B cell (primary cell): ENCODE results near the gene PLEKHG3. TPM values are rescaled to one million over a fixed set of nuclear protein-coding genes. Genes with fewer than 3 reads are reported as not detected.

Experiments used
- ATAC-seq: fragments of 200-7000 bp; cut with Tn5 transposase; one replicate; pipeline ENCODE4 v1.10.0; 2021; ENCODE audit warnings: low read depth, mild to moderate bottlenecking, moderate number of reproducible peaks, moderate library complexity
- CTCF ChIA-PET: fragments of 350-600 bp; sonication (Branson Sonifier 250); formaldehyde crosslinking; loops from one replicate; lab custom pipeline; 2021; ENCODE audit warnings: antibody characterized with exemption, inconsistent platforms; lab: Charles Lee
- POLR2A ChIA-PET: fragments of 350-600 bp; sonication (Branson Sonifier 250); formaldehyde crosslinking; loops from one replicate; lab custom pipeline; 2021; ENCODE audit warnings: antibody characterized with exemption; lab: Charles Lee
- DNase-seq: peaks from one replicate; pipeline ENCODE4 v3.0.0; 2013
- H2AFZ ChIP-seq: 2 replicates; pipeline ENCODE4 v1.6.1; 2012; ENCODE audit warnings: mild to moderate bottlenecking, low read depth, low read length; ENCODE audit not compliant: insufficient read depth, poor library complexity, severe bottlenecking
- H3K27ac ChIP-seq, 2 donors: 1 replicate in 1 of 2; 2 replicates in 1 of 2; pipeline ENCODE4 v1.5.1; 2012 to 2013; ENCODE audit warnings: low read length in 2 of 2, mild to moderate bottlenecking in 2 of 2, moderate library complexity in 1 of 2
- H3K27me3 ChIP-seq, 4 experiments: fragments of 200-600 bp in 1 of 4; sonication (generic) in 1 of 4; replicated peaks in 1 of 4; 1 replicate in 2 of 4; 2 replicates in 2 of 4; pipeline versions ENCODE4 v1.6.1 to v1.7.0; 2013 to 2016; ENCODE audit warnings: low read length in 3 of 4, mild to moderate bottlenecking in 2 of 4, mixed read lengths in 1 of 4, moderate library complexity in 1 of 4; ENCODE audit not compliant: insufficient read depth in 4 of 4, control insufficient read depth in 3 of 4; ENCODE audit errors: control extremely low read depth in 1 of 4
- H3K36me3 ChIP-seq, 2 experiments: replicated peaks in 1 of 2; 1 replicate in 1 of 2; 2 replicates in 1 of 2; pipeline versions ENCODE4 v1.6.1 to v1.7.1; 2013; ENCODE audit warnings: low read length in 1 of 2; ENCODE audit not compliant: insufficient read depth in 2 of 2, control insufficient read depth in 1 of 2; ENCODE audit errors: control extremely low read depth in 1 of 2, extremely low read depth in 1 of 2
- H3K4me1 ChIP-seq, 2 donors: fragments of 200-600 bp in 1 of 2; sonication (generic) in 1 of 2; 1 replicate in 1 of 2; 2 replicates in 1 of 2; pipeline versions ENCODE4 v1.5.1 to v1.6.1; 2013 to 2017; ENCODE audit warnings: low read length in 2 of 2; ENCODE audit not compliant: control insufficient read depth in 2 of 2, insufficient read depth in 2 of 2
- H3K4me2 ChIP-seq: replicated peaks from 2 replicates; pipeline ENCODE3; 2012; ENCODE audit warnings: mild to moderate bottlenecking, low read depth, low read length; ENCODE audit not compliant: poor library complexity, severe bottlenecking
- H3K4me3 ChIP-seq, 5 experiments: fragments of 200-600 bp in 1 of 5; sonication (generic) in 1 of 5; 1 replicate in 3 of 5; 2 replicates in 2 of 5; pipeline versions ENCODE4 v1.5.1 to v1.7.0; 2011 to 2016; ENCODE audit warnings: low read length in 4 of 5, mild to moderate bottlenecking in 4 of 5, low read depth in 2 of 5, control low read depth in 1 of 5, moderate library complexity in 1 of 5; ENCODE audit not compliant: insufficient read depth in 1 of 5; ENCODE audit errors: control extremely low read depth in 1 of 5, extremely low read depth in 1 of 5
- H3K79me2 ChIP-seq: fragments of 200-600 bp; sonication (generic); one replicate; pipeline ENCODE4 v1.6.0; 2016; ENCODE audit warnings: low read length; ENCODE audit not compliant: control insufficient read depth, insufficient read depth
- H3K9ac ChIP-seq: fragments of 200-600 bp; sonication (generic); 2 replicates; pipeline ENCODE4 v1.6.1; 2017; ENCODE audit warnings: mild to moderate bottlenecking, low read length, moderate library complexity
- H3K9me3 ChIP-seq, 3 donors: one replicate each; pipeline versions ENCODE4 v1.6.1 to v1.7.1; 2013; ENCODE audit warnings: low read length in 2 of 3; ENCODE audit not compliant: control insufficient read depth in 2 of 3, insufficient read depth in 1 of 3; ENCODE audit errors: control extremely low read depth in 1 of 3
- H4K20me1 ChIP-seq: 2 replicates; pipeline ENCODE4 v1.6.0; 2012; ENCODE audit warnings: mild to moderate bottlenecking, low read length; ENCODE audit not compliant: insufficient read depth, control insufficient read depth, poor library complexity, severe bottlenecking
- H3K27ac Mint-ChIP-seq: one replicate; pipeline ENCODE4 v1.8.0; 2021; ENCODE audit warnings: mixed read lengths
- H3K27me3 Mint-ChIP-seq: one replicate; pipeline ENCODE4 v1.8.0; 2021; ENCODE audit warnings: mixed read lengths
- H3K4me1 Mint-ChIP-seq: one replicate; pipeline ENCODE4 v1.8.0; 2021; ENCODE audit warnings: mixed read lengths
- H3K4me3 Mint-ChIP-seq: one replicate; pipeline ENCODE4 v1.8.0; 2021; ENCODE audit warnings: mixed read lengths
- H3K9me3 Mint-ChIP-seq: one replicate; pipeline ENCODE4 v1.8.0; 2022; ENCODE audit warnings: mixed read lengths; ENCODE audit not compliant: insufficient read depth
- EZH2 ChIP-seq: IDR thresholded peaks from 2 replicates; pipeline ENCODE4 v1.6.1; 2012; ENCODE audit warnings: borderline replicate concordance, low read depth, mild to moderate bottlenecking, moderate library complexity, low read length; ENCODE audit not compliant: insufficient read depth, poor library complexity, severe bottlenecking
- WGBS: methylation state at CpG from one replicate; pipeline ENCODE4 v1.1.5; 2013; ENCODE audit warnings: missing lambda C conversion rate; ENCODE audit not compliant: insufficient coverage; 5-methylcytosine and 5-hydroxymethylcytosine counted together
- intact Hi-C: fragments of 100-400 bp; cut with micrococcal nuclease; formaldehyde crosslinking; loops from one replicate; pipeline ENCODE4 v1.10.0; 2022
- polyA plus RNA-seq: library from polyadenylated mRNA; depleted of rRNA; stranded (reverse); fragments of >200 nt; gene quantifications from 2 replicates; pipeline ENCODE4 v1.2.3, GENCODE V29; 2012
- total RNA-seq, 2 donors: library from RNA; stranded (reverse); fragments of 120-200 nt in 1 of 2; gene quantifications; 1 replicate in 1 of 2; 2 replicates in 1 of 2; pipeline versions ENCODE4 v1.2.3 to v1.2.4, GENCODE V29; 2013 to 2022
- TF ChIP-seq, protein P1 (sequence below): fragments of 200-600 bp; IDR thresholded peaks from one replicate; pipeline ENCODE4 v1.8.0; 2022; ENCODE audit warnings: antibody characterized with exemption, mild to moderate bottlenecking

The PLEKHG3 gene
- total and polyA plus RNA-seq, 2 donors (not counting 1 experiment from before 2014, with no cell fraction given): 0.12 to 0.25 TPM

DNA sequence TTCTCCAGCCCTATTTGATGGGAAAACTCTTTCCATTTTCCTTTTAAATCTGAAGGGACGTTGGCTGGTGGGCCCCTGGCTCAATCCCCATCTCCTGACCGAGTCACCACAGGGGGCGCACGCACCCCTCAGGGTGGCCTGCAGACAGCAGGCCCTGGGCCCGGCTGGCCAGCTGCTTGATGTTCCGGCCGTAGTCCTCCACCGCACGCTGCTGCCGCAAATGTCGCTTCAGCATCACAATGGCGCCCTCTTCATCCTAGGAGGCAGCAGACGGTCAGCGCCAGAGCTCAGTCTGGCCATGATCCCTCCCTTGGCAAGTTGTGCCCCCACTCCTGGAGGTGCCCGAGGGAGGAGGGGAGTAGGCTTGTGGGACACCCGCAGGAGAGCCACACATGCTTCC, 70.0 kb downstream of the PLEKHG3 start:
- H3K4me3 Mint-ChIP-seq: no peak overlapping the region

GRCh38 chr14:64775081-64775777, 71.0 kb downstream of the PLEKHG3 start:
- H3K27me3 ChIP-seq: no peaks in the 10 kb centered on the region
- no peak overlapping the region for H2AFZ ChIP-seq
- no peak overlapping the region for H3K27ac ChIP-seq
- H3K36me3 ChIP-seq: no peaks in the 10 kb centered on the region
- no peaks in the 10 kb centered on the region for H3K4me1 ChIP-seq
- 88% methylated on average over 25 of the region's 25 CpGs for WGBS
- H3K4me3 ChIP-seq: no peak overlapping the region
- ChIA-PET POLR2A (no interaction called here), CTCF (interaction anchor here (0.7 to 1.6 kb wide), 2 partner anchors 10 to 13 kb away, joined by 3 to 4 read pairs; no protein-coding TSS in a partner anchor)
- ATAC-seq: no peak
- no peak overlapping the region for H3K9ac ChIP-seq
- no peaks in the 10 kb centered on the region for H3K79me2 ChIP-seq
- H3K4me2 ChIP-seq: no peak overlapping the region
- Mint-ChIP-seq H3K9me3 (no peaks in the 10 kb centered on the region), H3K27me3 (no peaks in the 10 kb centered on the region), H3K4me1 (no peaks in the 10 kb centered on the region), H3K4me3 (no peak overlapping the region), H3K27ac (no peak overlapping the region)
- intact Hi-C loops: no loop called here
- H3K9me3 ChIP-seq: no peaks in the 10 kb centered on the region
- TF ChIP-seq EZH2: no peak
- TF ChIP-seq, protein P1, sequence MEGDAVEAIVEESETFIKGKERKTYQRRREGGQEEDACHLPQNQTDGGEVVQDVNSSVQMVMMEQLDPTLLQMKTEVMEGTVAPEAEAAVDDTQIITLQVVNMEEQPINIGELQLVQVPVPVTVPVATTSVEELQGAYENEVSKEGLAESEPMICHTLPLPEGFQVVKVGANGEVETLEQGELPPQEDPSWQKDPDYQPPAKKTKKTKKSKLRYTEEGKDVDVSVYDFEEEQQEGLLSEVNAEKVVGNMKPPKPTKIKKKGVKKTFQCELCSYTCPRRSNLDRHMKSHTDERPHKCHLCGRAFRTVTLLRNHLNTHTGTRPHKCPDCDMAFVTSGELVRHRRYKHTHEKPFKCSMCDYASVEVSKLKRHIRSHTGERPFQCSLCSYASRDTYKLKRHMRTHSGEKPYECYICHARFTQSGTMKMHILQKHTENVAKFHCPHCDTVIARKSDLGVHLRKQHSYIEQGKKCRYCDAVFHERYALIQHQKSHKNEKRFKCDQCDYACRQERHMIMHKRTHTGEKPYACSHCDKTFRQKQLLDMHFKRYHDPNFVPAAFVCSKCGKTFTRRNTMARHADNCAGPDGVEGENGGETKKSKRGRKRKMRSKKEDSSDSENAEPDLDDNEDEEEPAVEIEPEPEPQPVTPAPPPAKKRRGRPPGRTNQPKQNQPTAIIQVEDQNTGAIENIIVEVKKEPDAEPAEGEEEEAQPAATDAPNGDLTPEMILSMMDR: no peak
- DNase-seq: no peak
- no peaks in the 10 kb centered on the region for H4K20me1 ChIP-seq

More for the DNA sequence above, 70.0 kb downstream of the PLEKHG3 start:
- TF ChIP-seq, protein P1: no peak
- no peak for TF ChIP-seq EZH2
- intact Hi-C loops: no loop called here
- Histone ChIP-seq H3K4me3 (no peak overlapping the region), H3K9me3 (no peaks in the 10 kb centered on the region), H3K9ac (no peak overlapping the region), H3K27ac (no peak overlapping the region), H4K20me1 (no peaks in the 10 kb centered on the region), H3K27me3 (no peaks in the 10 kb centered on the region), H2AFZ (no peak overlapping the region), H3K36me3 (no peaks in the 10 kb centered on the region), H3K79me2 (no peaks in the 10 kb centered on the region), H3K4me2 (no peak overlapping the region), H3K4me1 (no peaks in the 10 kb centered on the region)
- WGBS: 95% methylated on average over 15 of the region's 16 CpGs
- no peak for ATAC-seq
- H3K27ac Mint-ChIP-seq: no peak overlapping the region
- no peak for DNase-seq
- no peaks in the 10 kb centered on the region for H3K9me3 Mint-ChIP-seq
- no peaks in the 10 kb centered on the region for H3K4me1 Mint-ChIP-seq
- no peaks in the 10 kb centered on the region for H3K27me3 Mint-ChIP-seq
- CTCF ChIA-PET: interaction anchor here (1.4 kb wide), 1 partner anchor 10 kb away, joined by 4 read pairs; no protein-coding TSS in a partner anchor
- POLR2A ChIA-PET: no interaction called here
